Mesenchymal stem cell (in vitro differentiated cells and primary cell): Measurements from ENCODE around the gene SPC24.

Experiments
- DNase-seq: peaks from one replicate; pipeline ENCODE4 v3.0.0-alpha.2; 2013
- H2AFZ ChIP-seq: one replicate; pipeline ENCODE4 v1.6.1; 2013; ENCODE audit warnings: low read depth, mild to moderate bottlenecking, control low read depth, inconsistent platforms, low read length, moderate library complexity
- H2AK5ac ChIP-seq: 2 replicates; pipeline ENCODE4 v1.6.1; 2013; ENCODE audit warnings: low read length, moderate library complexity, mild to moderate bottlenecking, inconsistent platforms; ENCODE audit not compliant: severe bottlenecking
- H2BK120ac ChIP-seq: one replicate; pipeline ENCODE4 v1.6.1; 2013; ENCODE audit warnings: low read depth, mild to moderate bottlenecking, inconsistent platforms, low read length, moderate library complexity
- H2BK12ac ChIP-seq, 2 experiments: one replicate each; pipeline ENCODE4 v1.6.1; 2013; ENCODE audit warnings: inconsistent platforms in 2 of 2, low read length in 2 of 2, mild to moderate bottlenecking in 2 of 2, moderate library complexity in 2 of 2, control low read depth in 1 of 2
- H2BK15ac ChIP-seq: one replicate; pipeline ENCODE4 v1.6.1; 2013; ENCODE audit warnings: mild to moderate bottlenecking, low read depth, inconsistent platforms; ENCODE audit not compliant: poor library complexity, severe bottlenecking
- H2BK5ac ChIP-seq: 2 replicates; pipeline ENCODE4 v1.6.1; 2013; ENCODE audit warnings: low read depth, mild to moderate bottlenecking, low read length, control low read depth, inconsistent platforms; ENCODE audit not compliant: poor library complexity, severe bottlenecking
- H3K14ac ChIP-seq, 2 experiments: one replicate each; pipeline ENCODE4 v1.6.1; 2013; ENCODE audit warnings: inconsistent platforms in 2 of 2, low read length in 2 of 2, control low read depth in 1 of 2, mild to moderate bottlenecking in 1 of 2, moderate library complexity in 1 of 2
- H3K18ac ChIP-seq, 2 experiments: one replicate each; pipeline ENCODE4 v1.6.1; 2013; ENCODE audit warnings: inconsistent platforms in 2 of 2, low read length in 2 of 2, control low read depth in 1 of 2, low read depth in 1 of 2, mild to moderate bottlenecking in 1 of 2
- H3K23ac ChIP-seq, 2 experiments: one replicate each; pipeline ENCODE4 v1.6.1; 2013; ENCODE audit warnings: inconsistent platforms in 2 of 2, low read length in 2 of 2, mild to moderate bottlenecking in 2 of 2, moderate library complexity in 2 of 2, control low read depth in 1 of 2
- H3K27ac ChIP-seq: 2 replicates; pipeline ENCODE4 v1.5.1; 2013; ENCODE audit warnings: mild to moderate bottlenecking, moderate library complexity, low read length, control low read depth, inconsistent platforms; ENCODE audit not compliant: poor library complexity, severe bottlenecking
- H3K27me3 ChIP-seq, 2 experiments: 2 replicates each; pipeline versions ENCODE4 v1.6.1 to v1.7.0; 2013; ENCODE audit warnings: low read length in 2 of 2, mild to moderate bottlenecking in 2 of 2, moderate library complexity in 2 of 2, control low read depth in 1 of 2, inconsistent platforms in 1 of 2; ENCODE audit not compliant: control insufficient read depth in 1 of 2, insufficient read depth in 1 of 2
- H3K36me3 ChIP-seq, 2 experiments: 2 replicates each; pipeline versions ENCODE4 v1.6.1 to v1.7.0; 2013; ENCODE audit warnings: low read length in 2 of 2, control low read depth in 1 of 2, inconsistent platforms in 1 of 2, low read depth in 1 of 2, mild to moderate bottlenecking in 1 of 2; ENCODE audit not compliant: insufficient read depth in 2 of 2, control insufficient read depth in 1 of 2
- H3K4ac ChIP-seq, 2 experiments: one replicate each; pipeline ENCODE4 v1.6.1; 2013; ENCODE audit warnings: inconsistent platforms in 2 of 2, low read length in 2 of 2, mild to moderate bottlenecking in 2 of 2, moderate library complexity in 2 of 2, control low read depth in 1 of 2, low read depth in 1 of 2
- H3K4me1 ChIP-seq: 2 replicates; pipeline ENCODE4 v1.6.1; 2013; ENCODE audit warnings: low read depth, low read length, control low read depth; ENCODE audit not compliant: control insufficient read depth, insufficient read depth
- H3K4me2 ChIP-seq: 2 replicates; pipeline ENCODE4 v1.6.1; 2013; ENCODE audit warnings: low read length, mild to moderate bottlenecking, inconsistent platforms; ENCODE audit not compliant: poor library complexity, severe bottlenecking
- H3K4me3 ChIP-seq, 2 experiments: 2 replicates each; pipeline versions ENCODE4 v1.5.1 to v1.7.0; 2013; ENCODE audit warnings: low read length in 2 of 2, mild to moderate bottlenecking in 2 of 2, control low read depth in 1 of 2, low read depth in 1 of 2; ENCODE audit not compliant: insufficient read depth in 1 of 2
- H3K79me1 ChIP-seq: replicated peaks from 2 replicates; pipeline ENCODE4 v1.6.1; 2013; ENCODE audit warnings: mild to moderate bottlenecking, control low read depth, low read length, inconsistent platforms; ENCODE audit not compliant: poor library complexity, severe bottlenecking
- H3K9ac ChIP-seq: 2 replicates; pipeline ENCODE4 v1.7.0; 2013; ENCODE audit warnings: mild to moderate bottlenecking, low read length, moderate library complexity
- H3K9me3 ChIP-seq: 2 replicates; pipeline ENCODE4 v1.7.0; 2013; ENCODE audit warnings: mild to moderate bottlenecking, low read length; ENCODE audit not compliant: control insufficient read depth
- H4K8ac ChIP-seq: one replicate; pipeline ENCODE4 v1.6.1; 2013; ENCODE audit warnings: inconsistent platforms, mild to moderate bottlenecking, low read length, moderate library complexity
- H4K91ac ChIP-seq: one replicate; pipeline ENCODE4 v1.6.1; 2013; ENCODE audit warnings: mild to moderate bottlenecking, low read length, inconsistent platforms
- WGBS: methylation state at CpG from one replicate; pipeline ENCODE4 v1.1.7; 2013; ENCODE audit warnings: mixed read lengths; 5-methylcytosine and 5-hydroxymethylcytosine counted together

SPC24 gene

GRCh38 chr19:11148001-11148400, 7.6 kb downstream of the SPC24 start:
- no peak overlapping the region for H3K9ac ChIP-seq
- no peak overlapping the region for H3K4me2 ChIP-seq
- H4K91ac ChIP-seq: no peak overlapping the region
- 82% methylated on average over 14 of the region's 14 CpGs for WGBS
- no peak overlapping the region for H3K18ac ChIP-seq
- H3K4me3 ChIP-seq: no peak overlapping the region
- no peak overlapping the region for H3K23ac ChIP-seq
- H2BK12ac ChIP-seq: no peak overlapping the region
- H2BK120ac ChIP-seq: no peak overlapping the region
- H3K14ac ChIP-seq: no peak overlapping the region
- H3K4ac ChIP-seq: peak overlapping the region in 1 of 2 experiments; percentile 24
- H3K27me3 ChIP-seq: no peaks in the 10 kb centered on the region
- H3K9me3 ChIP-seq: peaks cover 7% of the 10 kb centered on the region
- H4K8ac ChIP-seq: peak overlapping the region; percentile 79
- H3K36me3 ChIP-seq: peaks cover 6 to 15% of the 10 kb centered on the region in 2 experiments
- peaks cover 7% of the 10 kb centered on the region for H3K79me1 ChIP-seq
- H3K27ac ChIP-seq: no peak overlapping the region
- H2AK5ac ChIP-seq: peak overlapping the region; percentile 10
- no peak overlapping the region for H2BK5ac ChIP-seq
- H2BK15ac ChIP-seq: no peak overlapping the region
- H3K4me1 ChIP-seq: peaks cover 27% of the 10 kb centered on the region
- no peak overlapping the region for H2AFZ ChIP-seq
- DNase-seq: no peak

GRCh38 chr19:11145536-11145924, 10.1 kb downstream of the SPC24 start:
- Histone ChIP-seq H4K8ac (no peak overlapping the region), H3K9ac (no peak overlapping the region), H2AK5ac (no peak overlapping the region), H3K14ac (no peak overlapping the region), H3K4me2 (no peak overlapping the region), H2AFZ (no peak overlapping the region), H3K9me3 (peaks cover 7% of the 10 kb centered on the region), H2BK120ac (peak overlapping the region; percentile 39), H3K79me1 (peaks cover 6% of the 10 kb centered on the region), H3K27ac (no peak overlapping the region), H3K23ac (no peak overlapping the region), H3K27me3 (no peaks in the 10 kb centered on the region), H3K4me3 (no peak overlapping the region), H2BK12ac (no peak overlapping the region), H2BK5ac (no peak overlapping the region), H3K36me3 (peaks cover 6 to 15% of the 10 kb centered on the region in 2 experiments), H4K91ac (no peak overlapping the region), H3K4ac (no peak overlapping the region), H3K18ac (no peak overlapping the region), H2BK15ac (peak overlapping the region; percentile 17), H3K4me1 (peaks cover 35% of the 10 kb centered on the region)
- WGBS: no CpG with 5 or more reads among the region's 3 CpGs
- no peak for DNase-seq

- H4K91ac ChIP-seq: peak overlapping the region; percentile 100
- peak overlapping the region in 1 of 2 experiments; percentile 94 for H3K14ac ChIP-seq
- peaks cover 7% of the 10 kb centered on the region for H3K9me3 ChIP-seq
- H3K4me1 ChIP-seq: peaks cover 50% of the 10 kb centered on the region
- H3K23ac ChIP-seq: peak overlapping the region; percentile 90 to 97
- peak overlapping the region; percentile 99 to 100 for H2BK12ac ChIP-seq
- H3K9ac ChIP-seq: peak overlapping the region; percentile 90
- peak; percentile 96 for DNase-seq
- H2AFZ ChIP-seq: peak overlapping the region; percentile 68
- peak overlapping the region; percentile 100 for H2BK15ac ChIP-seq
- peak overlapping the region; percentile 99 for H2AK5ac ChIP-seq
- H3K36me3 ChIP-seq: peaks cover 0 to 13% of the 10 kb centered on the region in 2 experiments
- peak overlapping the region; percentile 100 for H2BK5ac ChIP-seq
- H3K27ac ChIP-seq: peak overlapping the region; percentile 100
- WGBS: 4% methylated on average over 16 of the region's 22 CpGs
- peak overlapping the region; percentile 91 to 100 for H3K4ac ChIP-seq
- peak overlapping the region; percentile 53 for H3K4me2 ChIP-seq
- peak overlapping the region; percentile 100 for H2BK120ac ChIP-seq
- H3K79me1 ChIP-seq: peaks cover 1% of the 10 kb centered on the region
- no peaks in the 10 kb centered on the region for H3K27me3 ChIP-seq
- H3K4me3 ChIP-seq: peak overlapping the region in 1 of 2 experiments; percentile 30
- peak overlapping the region; percentile 96 to 100 for H3K18ac ChIP-seq
- H4K8ac ChIP-seq: peak overlapping the region; percentile 100
Observed at GRCh38 chr19:11142528-11143171, 12.9 kb downstream of the SPC24 start.

- Histone ChIP-seq H3K4me1 (peaks cover 53% of the 10 kb centered on the region), H3K27me3 (no peaks in the 10 kb centered on the region), H2BK5ac (peak overlapping the region; percentile 63), H3K14ac (no peak overlapping the region), H3K36me3 (peaks cover 0 to 12% of the 10 kb centered on the region in 2 experiments), H3K4ac (peak overlapping the region; percentile 91 to 99), H4K91ac (peak overlapping the region; percentile 100), H2BK120ac (peak overlapping the region; percentile 96), H3K23ac (no peak overlapping the region), H2AFZ (no peak overlapping the region), H4K8ac (peak overlapping the region; percentile 89), H3K9me3 (peaks cover 7% of the 10 kb centered on the region), H2AK5ac (peak overlapping the region; percentile 95), H3K4me2 (peak overlapping the region; percentile 33), H2BK15ac (peak overlapping the region; percentile 100), H3K18ac (peak overlapping the region; percentile 91), H3K4me3 (peak overlapping the region in 1 of 2 experiments; percentile 30), H2BK12ac (peak overlapping the region; percentile 99 to 100), H3K9ac (peak overlapping the region; percentile 69), H3K79me1 (peaks cover 1% of the 10 kb centered on the region), H3K27ac (peak overlapping the region; percentile 93)
- WGBS: 62% methylated on average over 9 of the region's 9 CpGs
- peak; percentile 10 for DNase-seq
Observed at GRCh38 chr19:11141937-11142527, 13.6 kb downstream of the SPC24 start.
